Prostate gland (tissue), 2 donors: ENCODE data around the gene HSD17B14. TPM values are rescaled to one million over a fixed set of nuclear protein-coding genes. Genes with fewer than 3 reads are reported as not detected.

Experiments used
- DNase-seq: peaks from one replicate; pipeline ENCODE4 v3.0.0-alpha.2; 2019; ENCODE audit warnings: low spot score
- H3K27ac ChIP-seq, 2 donors: fragments of 200-600 bp; sonication (generic); 2 replicates each; pipeline ENCODE4 v1.5.1; 2017 to 2019
- H3K27me3 ChIP-seq: fragments of 200-600 bp; sonication (generic); replicated peaks from 2 replicates; pipeline ENCODE4 v1.5.1; 2019; ENCODE audit not compliant: insufficient read depth
- H3K36me3 ChIP-seq, 2 donors: fragments of 200-600 bp; sonication (generic); 1 replicate in 1 of 2; 2 replicates in 1 of 2; pipeline versions ENCODE4 v1.5.1 to v1.8.1; 2017 to 2019
- H3K4me1 ChIP-seq: fragments of 200-600 bp; sonication (generic); replicated peaks from 2 replicates; pipeline ENCODE4 v1.5.1; 2019
- H3K4me3 ChIP-seq, 2 donors: fragments of 200-600 bp; sonication (generic); 2 replicates each; pipeline ENCODE4 v1.5.1; 2017 to 2019
- H3K9me3 ChIP-seq: fragments of 200-600 bp; sonication (generic); 2 replicates; pipeline ENCODE4 v1.5.1; 2017
- POLR2A ChIP-seq: fragments of 450-650 bp; IDR thresholded peaks from one replicate; pipeline ENCODE4 v1.6.1; 2016; ENCODE audit warnings: antibody characterized with exemption, mild to moderate bottlenecking
- POLR2AphosphoS5 ChIP-seq: sonication (generic); formaldehyde crosslinking; IDR thresholded peaks from one replicate; pipeline ENCODE4 v1.6.1; 2017; ENCODE audit warnings: antibody characterized with exemption
- WGBS: methylation state at CpG from one replicate; pipeline ENCODE4 v1.1.5; 2018; 5-methylcytosine and 5-hydroxymethylcytosine counted together
- intact Hi-C: fragments of 100-400 bp; cut with DNase I; formaldehyde crosslinking; loops from one replicate; pipeline ENCODE4 v1.14.2; 2022
- total RNA-seq, 2 donors: library from RNA; depleted of rRNA; stranded (reverse); fragments of >200 nt; gene quantifications; one replicate each; pipeline ENCODE4 v1.1.0, GENCODE V29; 2016
- TF ChIP-seq, protein P1 (sequence below), 4 experiments: fragments of 200-600 bp in 2 of 4; fragments of 450-650 bp in 2 of 4; sonication (generic) in 2 of 4; IDR thresholded peaks; 1 replicate in 3 of 4; 2 replicates in 1 of 4; pipeline ENCODE4 v1.5.1; 2016 to 2019; ENCODE audit warnings: antibody characterized with exemption in 4 of 4, mild to moderate bottlenecking in 2 of 4, moderate library complexity in 2 of 4

Gene HSD17B14
- total RNA-seq, 2 donors from 2014 or later, result 11.0 to 11.2 TPM

GRCh38 chr19:48861313-48861712, 25.0 kb upstream of the HSD17B14 start:
- no peak overlapping the region for H3K27ac ChIP-seq
- no peaks in the 10 kb centered on the region for H3K9me3 ChIP-seq
- no peak for DNase-seq
- 89% methylated on average over 18 of the region's 18 CpGs for WGBS
- TF ChIP-seq POLR2A (no peak), POLR2AphosphoS5 (no peak)
- TF ChIP-seq, protein P1, sequence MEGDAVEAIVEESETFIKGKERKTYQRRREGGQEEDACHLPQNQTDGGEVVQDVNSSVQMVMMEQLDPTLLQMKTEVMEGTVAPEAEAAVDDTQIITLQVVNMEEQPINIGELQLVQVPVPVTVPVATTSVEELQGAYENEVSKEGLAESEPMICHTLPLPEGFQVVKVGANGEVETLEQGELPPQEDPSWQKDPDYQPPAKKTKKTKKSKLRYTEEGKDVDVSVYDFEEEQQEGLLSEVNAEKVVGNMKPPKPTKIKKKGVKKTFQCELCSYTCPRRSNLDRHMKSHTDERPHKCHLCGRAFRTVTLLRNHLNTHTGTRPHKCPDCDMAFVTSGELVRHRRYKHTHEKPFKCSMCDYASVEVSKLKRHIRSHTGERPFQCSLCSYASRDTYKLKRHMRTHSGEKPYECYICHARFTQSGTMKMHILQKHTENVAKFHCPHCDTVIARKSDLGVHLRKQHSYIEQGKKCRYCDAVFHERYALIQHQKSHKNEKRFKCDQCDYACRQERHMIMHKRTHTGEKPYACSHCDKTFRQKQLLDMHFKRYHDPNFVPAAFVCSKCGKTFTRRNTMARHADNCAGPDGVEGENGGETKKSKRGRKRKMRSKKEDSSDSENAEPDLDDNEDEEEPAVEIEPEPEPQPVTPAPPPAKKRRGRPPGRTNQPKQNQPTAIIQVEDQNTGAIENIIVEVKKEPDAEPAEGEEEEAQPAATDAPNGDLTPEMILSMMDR (IDR thresholded peaks at IDR 0.05), result no peak
- intact Hi-C loops, result no loop called here
- no peaks in the 10 kb centered on the region for H3K27me3 ChIP-seq
- no peak overlapping the region for H3K4me3 ChIP-seq
- no peaks in the 10 kb centered on the region for H3K36me3 ChIP-seq
- no peaks in the 10 kb centered on the region for H3K4me1 ChIP-seq

DNA sequence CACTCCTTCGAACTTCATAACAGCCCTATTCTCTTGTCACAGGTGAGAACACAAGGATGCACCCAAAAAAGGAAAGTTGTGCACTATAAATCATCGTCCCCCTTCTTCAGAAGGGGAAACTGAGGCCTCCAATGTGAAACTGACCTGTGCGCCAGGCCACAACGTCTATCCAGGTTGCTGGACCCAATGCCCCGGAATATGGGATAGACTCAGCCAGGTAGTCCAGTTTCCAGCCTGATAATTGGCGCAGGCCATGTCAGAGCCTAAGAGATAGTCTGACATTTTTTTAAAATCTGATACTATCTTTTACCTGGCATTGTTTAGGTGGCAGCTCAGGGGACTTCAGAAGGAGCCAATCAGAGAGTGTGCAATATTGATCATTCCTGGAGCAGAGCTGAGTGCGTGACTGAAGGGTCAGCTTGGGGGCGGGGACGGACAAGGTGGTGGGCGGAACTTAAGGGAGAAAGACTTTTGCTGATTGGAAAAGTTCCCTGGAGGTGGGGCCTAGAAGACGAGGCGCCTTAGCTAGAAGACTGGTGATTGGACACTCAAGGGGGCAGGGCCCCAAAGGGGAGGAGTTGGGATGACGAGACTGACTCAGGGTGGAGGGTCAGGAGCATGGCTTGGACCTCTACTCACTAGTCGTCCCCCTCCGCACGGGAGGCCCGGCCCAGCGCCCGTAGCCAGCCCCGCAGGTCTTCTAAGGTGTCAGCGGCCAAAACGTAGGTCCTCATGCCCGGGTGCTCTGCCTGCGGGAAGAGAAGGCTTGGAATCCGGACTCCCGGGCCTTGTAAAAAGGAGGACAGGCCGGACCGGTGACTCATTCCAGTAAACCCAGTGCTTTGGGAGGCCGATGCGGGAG, 23.7 kb upstream of the HSD17B14 start:
- Histone ChIP-seq H3K27me3 (no peaks in the 10 kb centered on the region), H3K4me1 (no peaks in the 10 kb centered on the region), H3K36me3 (no peaks in the 10 kb centered on the region), H3K27ac (no peak overlapping the region), H3K4me3 (no peak overlapping the region), H3K9me3 (no peaks in the 10 kb centered on the region)
- no peak for DNase-seq
- TF ChIP-seq, protein P1 (IDR thresholded peaks at IDR 0.05), result no peak
- TF ChIP-seq POLR2AphosphoS5, result no peak
- no peak for TF ChIP-seq POLR2A
- intact Hi-C loops, result no loop called here
- 88% methylated on average over 30 of the region's 30 CpGs for WGBS

DNA sequence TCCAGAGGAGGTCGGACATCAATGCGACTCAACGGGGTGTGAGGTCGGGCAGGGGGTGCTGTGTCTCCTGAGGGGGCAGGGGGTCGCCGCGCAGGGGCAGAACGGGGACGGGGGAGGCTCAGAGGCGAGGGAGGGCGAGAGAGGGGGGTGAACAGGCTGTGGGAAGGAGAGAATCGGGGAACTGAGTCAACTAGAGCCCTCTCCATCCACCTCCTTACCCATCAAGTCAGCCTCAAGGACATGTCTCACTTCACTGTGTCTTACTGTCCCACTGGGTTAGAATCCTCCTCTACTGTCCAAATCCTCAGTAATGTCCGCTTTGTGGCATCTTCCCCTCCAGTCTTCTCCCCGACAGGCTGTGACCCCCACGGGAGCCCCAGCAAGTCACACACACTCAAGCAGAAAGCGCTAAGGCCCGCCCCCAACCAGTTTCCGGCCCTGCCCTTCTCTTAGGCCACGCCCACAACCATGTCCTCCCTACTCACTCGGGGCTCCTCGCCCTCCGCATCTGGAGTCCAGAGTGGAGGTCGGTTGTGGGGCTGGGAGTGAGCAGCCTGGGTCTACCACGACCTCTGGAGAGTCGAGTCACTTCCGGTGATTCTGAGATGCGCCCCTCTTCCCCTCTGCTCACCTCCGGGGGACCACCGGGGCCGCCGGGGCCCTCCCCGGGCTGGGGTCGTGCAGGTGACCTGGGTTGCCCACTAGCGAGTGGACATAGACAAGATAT, 22.9 kb upstream of the HSD17B14 start:
- H3K9me3 ChIP-seq, result no peaks in the 10 kb centered on the region
- no peak overlapping the region for H3K27ac ChIP-seq
- DNase-seq, result no peak
- H3K4me3 ChIP-seq, result no peak overlapping the region
- WGBS, result 67% methylated on average over 34 of the region's 34 CpGs
- H3K4me1 ChIP-seq, result no peaks in the 10 kb centered on the region
- no peaks in the 10 kb centered on the region for H3K27me3 ChIP-seq
- TF ChIP-seq, protein P1 (IDR thresholded peaks at IDR 0.05), result no peak
- TF ChIP-seq POLR2AphosphoS5, result no peak
- TF ChIP-seq POLR2A, result no peak
- no peaks in the 10 kb centered on the region for H3K36me3 ChIP-seq
- intact Hi-C loops, result no loop called here

- 84% methylated on average over 6 of the region's 6 CpGs for WGBS
- no peaks in the 10 kb centered on the region for H3K27me3 ChIP-seq
- H3K36me3 ChIP-seq, result no peaks in the 10 kb centered on the region
- no peak for TF ChIP-seq POLR2AphosphoS5
- no peak for TF ChIP-seq POLR2A
- TF ChIP-seq, protein P1 (IDR thresholded peaks at IDR 0.05), result no peak
- intact Hi-C loops, result no loop called here
- H3K4me3 ChIP-seq, result no peak overlapping the region
- no peaks in the 10 kb centered on the region for H3K9me3 ChIP-seq
- H3K4me1 ChIP-seq, result no peaks in the 10 kb centered on the region
- DNase-seq, result no peak
- H3K27ac ChIP-seq, result no peak overlapping the region
These were observed 20.6 kb upstream of the HSD17B14 start for GRCh38 chr19:48856921-48857320.
